Activated CD8-positive, alpha-beta memory T cell treated with anti-CD3 and anti-CD28 coated beads, Interleukin-2, amount 50 U/mL, for 4 hours (primary cell): ENCODE data around the gene FHAD1.
A peak's percentile ranks its signal among the peaks of the same experiment; 100 is the strongest.

Experiments used
- DNase-seq: peaks from one replicate; pipeline ENCODE4 v3.0.0-alpha.2; 2020

FHAD1 gene

DNA sequence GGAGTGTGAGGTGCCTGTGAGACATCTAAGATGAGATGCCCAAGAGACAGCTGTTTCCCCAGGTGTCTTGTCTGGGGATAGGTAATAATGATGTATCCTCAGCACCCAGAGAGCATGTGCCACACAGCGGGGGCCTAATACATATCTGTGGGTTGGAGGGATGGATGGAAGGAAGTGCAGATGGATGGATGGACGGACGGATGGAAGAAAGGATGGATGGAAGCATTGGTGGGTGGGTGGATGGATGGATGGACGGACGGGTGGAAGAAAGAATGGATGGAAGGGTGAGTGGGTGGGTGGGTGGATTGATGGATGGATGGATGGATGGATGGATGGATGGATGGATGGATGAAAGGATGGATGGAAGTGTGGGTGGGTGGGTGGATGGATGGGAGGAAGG is 84.2 kb downstream of the FHAD1 start:
- no peak for DNase-seq

- no peak for DNase-seq
Observed at GRCh38 chr1:15331734-15332133, 84.7 kb downstream of the FHAD1 start.

GRCh38 chr1:15332525-15332924 is 85.5 kb downstream of the FHAD1 start:
- no peak for DNase-seq

- no peak for DNase-seq
Observed at GRCh38 chr1:15332952-15333715, 86.1 kb downstream of the FHAD1 start.

GRCh38 chr1:15334995-15335394 is 88.0 kb downstream of the FHAD1 start:
- DNase-seq, result no peak

DNA sequence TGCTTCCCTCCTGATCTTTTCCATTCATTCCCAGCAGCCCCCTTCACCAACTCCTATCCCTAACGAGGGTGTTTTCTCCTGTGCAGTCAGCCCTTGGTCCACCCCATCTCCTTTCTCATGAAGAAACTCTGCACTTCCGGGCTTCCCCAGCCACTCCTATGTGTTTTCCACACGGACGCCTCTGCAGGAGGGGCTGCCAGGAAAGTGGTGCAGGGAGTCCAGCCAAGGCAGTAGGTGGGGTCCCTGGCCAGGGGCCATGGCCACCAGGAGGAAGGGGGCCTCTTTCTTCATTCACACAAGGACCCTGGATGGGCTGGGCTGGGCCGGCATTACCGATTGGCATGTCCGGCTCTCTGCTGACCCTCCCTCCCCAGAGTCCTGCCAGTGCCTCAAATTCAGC is 89.8 kb downstream of the FHAD1 start:
- no peak for DNase-seq

- DNase-seq, result no peak
Observed at GRCh38 chr1:15337656-15338402, 90.8 kb downstream of the FHAD1 start.

DNA sequence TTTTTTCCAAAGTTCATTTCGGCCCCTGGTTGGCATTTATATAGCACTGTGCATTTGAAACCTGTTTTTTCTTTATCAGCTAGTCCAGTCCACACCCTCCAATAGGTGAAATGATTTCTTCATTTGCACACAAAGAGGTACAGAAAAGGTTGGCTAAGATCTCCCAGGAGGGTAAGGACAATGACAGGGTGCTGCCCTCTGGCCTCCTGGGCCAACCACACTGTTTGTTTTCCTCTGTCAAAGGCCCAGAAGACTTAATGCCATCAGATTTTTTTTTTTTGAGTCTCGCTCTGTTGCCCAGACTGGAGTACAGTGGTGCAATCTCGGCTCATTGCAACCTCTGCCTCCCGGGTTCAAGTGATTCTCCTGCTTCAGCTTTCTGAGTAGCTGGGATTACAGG is 92.5 kb downstream of the FHAD1 start:
- no peak for DNase-seq

- no peak for DNase-seq
Observed at GRCh38 chr1:15341228-15341627, 94.2 kb downstream of the FHAD1 start.

DNA sequence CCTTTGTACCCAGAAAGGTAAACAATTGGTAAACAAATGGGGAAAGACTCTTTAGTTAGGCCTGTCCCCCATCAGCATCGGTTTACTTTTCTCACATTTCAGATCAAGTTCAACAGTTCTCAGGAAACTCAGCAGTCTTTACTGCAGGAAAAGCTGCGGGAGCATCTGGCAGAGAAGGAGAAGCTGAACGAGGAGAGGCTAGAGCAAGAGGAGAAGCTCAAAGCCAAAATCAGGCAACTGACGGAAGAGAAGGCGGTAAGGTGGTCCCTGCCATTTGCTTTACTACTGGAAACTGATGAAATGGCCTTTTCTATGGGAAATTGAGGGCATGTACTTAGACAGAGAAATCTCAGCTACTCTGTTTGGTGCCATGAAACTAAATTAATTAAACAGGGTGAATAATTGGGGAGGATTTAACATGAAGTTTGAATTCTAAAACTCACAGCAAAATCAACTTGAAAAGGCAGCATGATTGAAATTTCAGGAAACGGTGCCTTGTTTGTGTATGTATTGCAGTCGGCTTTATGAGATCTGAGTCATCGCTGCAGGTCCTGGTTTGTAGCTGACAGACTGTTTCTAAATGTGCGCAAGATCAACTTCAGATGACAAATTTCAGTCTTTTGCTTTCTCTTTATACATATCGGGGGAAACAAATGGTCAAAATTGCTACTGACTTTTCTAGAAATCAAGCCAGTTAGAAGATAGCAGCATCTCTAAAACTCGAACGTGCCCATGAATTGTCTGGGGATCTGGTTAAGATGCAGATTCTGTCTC is 94.8 kb downstream of the FHAD1 start:
- no peak for DNase-seq

DNA sequence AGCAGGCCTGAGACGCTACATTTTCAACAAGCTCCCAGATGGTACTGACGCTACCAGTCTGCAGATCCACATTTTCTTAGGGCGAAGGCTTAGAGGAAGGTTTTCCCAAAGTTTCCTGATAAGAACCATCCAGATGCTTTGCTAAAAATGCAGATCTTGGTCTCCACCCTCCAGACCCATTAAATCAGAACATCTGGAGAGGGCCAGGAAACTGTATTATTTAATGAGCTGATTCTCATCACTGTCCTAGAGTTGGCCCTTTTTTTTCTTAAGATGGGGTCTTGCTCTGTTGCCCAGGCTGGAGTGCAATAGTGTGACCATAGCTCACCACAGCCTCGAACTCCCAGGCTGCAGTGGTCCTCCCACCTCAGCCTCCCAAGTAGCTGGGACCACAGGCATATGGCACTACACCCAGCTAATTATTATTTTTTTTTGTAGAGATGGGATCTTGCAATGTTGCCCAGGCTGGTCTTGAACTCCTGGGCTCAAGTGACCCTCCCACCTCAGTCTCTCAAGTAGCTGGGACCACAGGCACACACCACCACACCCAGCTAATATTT is 95.5 kb downstream of the FHAD1 start:
- DNase-seq, result no peak

DNA sequence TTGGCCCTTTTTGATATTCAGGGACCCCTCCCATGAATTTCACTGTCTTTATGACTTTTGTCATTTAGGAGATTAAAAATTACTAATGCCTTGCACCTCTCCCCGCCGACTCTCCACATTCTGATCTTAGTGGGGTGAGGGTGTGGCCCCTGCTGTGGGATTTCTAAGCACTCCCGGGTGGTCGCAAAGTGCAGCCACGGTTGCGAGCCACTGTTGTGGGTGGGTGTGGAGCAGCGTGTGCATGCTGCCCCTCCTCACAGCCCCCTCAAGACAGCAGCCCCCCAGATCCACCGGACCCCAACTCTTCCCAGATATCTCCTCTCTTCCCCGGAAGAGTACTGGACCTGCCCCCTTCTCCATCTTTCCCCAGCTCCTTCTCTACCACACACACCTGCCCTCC is 96.1 kb downstream of the FHAD1 start:
- no peak for DNase-seq

DNA sequence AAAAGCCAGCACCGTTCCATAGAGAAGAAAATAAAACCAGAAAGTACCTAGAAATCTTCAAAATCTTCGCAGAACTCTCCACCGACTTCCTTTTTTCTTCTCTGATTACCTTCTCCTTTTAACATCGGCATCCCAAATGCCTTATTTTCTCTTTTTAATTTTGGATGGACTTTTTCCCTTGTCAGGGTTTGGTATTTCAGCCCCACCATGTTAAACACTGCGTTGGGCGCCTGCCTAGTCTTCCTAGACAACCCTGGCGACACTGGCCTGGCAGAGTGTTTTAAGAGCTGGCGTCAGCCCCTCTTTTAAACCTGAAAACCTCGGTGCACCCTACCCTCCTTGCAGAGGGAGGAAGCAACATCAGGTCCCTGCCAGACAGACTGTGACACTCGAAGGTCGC is 96.7 kb downstream of the FHAD1 start:
- no peak for DNase-seq

GRCh38 chr1:15344380-15344779 is 97.4 kb downstream of the FHAD1 start:
- no peak for DNase-seq

GRCh38 chr1:15344800-15345704 is 98.0 kb downstream of the FHAD1 start:
- no peak for DNase-seq

- DNase-seq, result peak; percentile 62
Observed at GRCh38 chr1:15345705-15346345, 98.8 kb downstream of the FHAD1 start.

DNA sequence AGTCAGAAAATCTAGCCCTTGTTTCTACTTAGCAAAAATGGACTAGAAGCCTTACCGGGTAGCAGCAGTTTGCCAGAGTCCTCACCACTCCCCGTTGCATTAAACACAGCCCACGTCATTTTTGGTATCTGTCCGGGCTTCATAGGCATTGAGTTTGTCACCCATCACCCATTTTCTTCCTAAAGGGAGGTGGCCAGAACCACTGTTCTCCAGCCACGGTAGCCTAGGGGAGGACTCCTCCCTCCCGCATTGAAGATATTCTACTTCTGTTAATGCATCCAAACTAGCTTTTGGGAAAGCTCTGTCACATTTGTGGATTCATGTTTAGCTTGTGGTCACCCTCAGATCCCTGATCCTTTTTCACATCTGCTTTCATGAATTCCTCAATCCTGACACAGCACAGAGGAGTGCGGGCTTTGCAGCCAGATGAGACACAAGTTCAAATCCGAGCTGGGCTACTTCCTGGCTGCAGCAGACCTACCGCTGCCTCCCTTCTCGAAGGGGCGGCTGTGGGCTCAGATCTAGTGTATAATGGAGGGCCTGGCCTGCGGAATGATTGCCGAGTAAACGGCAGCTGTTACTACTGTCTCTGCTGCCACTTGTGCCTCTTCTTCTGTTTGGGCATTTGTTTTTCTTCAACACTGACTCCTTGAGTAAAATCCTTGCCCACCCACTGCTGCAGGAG is 99.5 kb downstream of the FHAD1 start:
- DNase-seq, result no peak

DNA sequence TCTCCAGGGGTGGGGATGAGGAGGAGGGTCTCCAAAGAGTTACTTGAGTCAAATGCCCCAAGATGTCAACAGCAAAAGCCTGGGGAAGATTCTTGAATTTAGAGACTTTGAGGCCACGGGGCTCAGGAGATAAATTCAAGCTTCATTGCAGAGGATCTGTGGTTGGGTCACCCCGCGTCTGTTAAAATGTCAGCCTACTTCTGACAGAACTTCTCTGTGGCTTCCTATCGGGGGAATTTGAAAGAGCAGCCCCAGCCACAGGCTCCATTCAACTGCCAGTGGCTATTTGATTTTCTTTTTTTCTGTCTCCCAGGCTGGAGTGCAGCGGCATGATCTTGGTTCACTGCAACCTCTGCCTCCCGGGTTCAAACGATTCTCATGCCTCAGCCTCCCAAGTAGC is 100.2 kb downstream of the FHAD1 start:
- DNase-seq, result peak; percentile 32

DNA sequence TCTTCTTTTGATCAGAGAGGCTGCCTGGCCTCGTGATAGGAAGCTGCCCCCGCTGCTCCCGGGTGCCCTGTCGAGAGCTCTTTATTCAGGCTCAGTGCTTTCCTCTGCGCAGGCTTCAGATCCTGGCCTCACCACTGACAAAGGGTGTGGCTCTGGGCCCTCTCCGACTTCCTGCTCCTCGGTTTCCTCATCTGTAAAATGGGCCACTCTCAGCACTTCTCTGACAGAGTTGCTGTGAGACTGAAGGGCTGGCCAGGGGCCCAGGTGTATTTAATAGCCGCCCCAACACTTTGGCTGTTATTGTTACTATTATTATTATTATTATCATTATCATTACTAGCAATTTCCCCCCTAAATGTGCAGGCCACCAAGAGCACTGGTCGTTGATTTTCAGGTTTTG is 101.6 kb downstream of the FHAD1 start:
- no peak for DNase-seq

DNA sequence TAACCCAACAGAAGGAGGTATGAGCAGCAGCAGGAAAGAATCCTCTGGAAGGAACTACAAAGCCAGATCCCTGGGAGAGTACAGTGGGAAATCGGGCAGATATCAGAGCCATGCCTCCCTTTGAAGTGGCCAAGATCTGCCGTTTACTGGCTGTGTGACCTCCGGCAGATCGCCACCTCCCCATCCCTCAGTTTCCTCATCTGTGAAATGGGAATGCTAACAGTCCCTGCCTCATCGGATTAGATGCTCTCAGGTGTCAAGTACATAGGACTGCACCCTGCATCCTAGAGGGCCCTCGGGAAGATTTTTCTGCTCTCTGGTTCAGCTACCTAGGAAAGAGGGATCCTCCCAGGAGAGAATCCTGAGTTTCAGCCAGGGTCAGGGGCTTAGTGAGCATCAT is 102.1 kb downstream of the FHAD1 start:
- no peak for DNase-seq

DNA sequence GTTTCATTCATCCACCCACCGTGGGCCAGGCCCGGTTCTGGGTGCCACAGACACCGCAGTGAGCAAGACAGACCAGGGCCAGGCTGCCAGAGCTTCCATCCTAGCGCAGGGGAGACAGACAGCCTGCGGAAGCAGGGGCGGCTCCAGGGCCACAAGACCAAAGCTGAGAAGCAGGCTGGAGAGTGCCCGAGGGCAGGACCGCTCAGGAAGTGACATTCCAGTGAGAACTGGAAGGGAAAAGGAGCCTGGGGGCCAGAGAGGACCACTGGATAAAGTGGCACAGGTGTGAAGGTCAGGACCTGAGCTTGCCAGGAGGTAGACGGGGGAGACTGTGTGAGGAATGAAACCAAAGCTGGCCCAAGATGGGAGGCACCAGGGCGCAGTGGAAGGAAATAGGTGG is 103.1 kb downstream of the FHAD1 start:
- DNase-seq, result no peak
